ENCODE data around the gene OR52A1. TPM values are rescaled to one million over a fixed set of nuclear protein-coding genes. Genes with fewer than 3 reads are reported as not detected.
A peak's percentile ranks its signal among the peaks of the same experiment; 100 is the strongest.

Gene OR52A1
- total and polyA plus RNA-seq, 9 of the 15 experiments (the other 6 are each of a cell fraction or from before 2014, with no cell fraction given), result under 0.01 to 0.33 (median 0.13) TPM; not detected in 3

- no peak for TF ChIP-seq KAT2B (IDR thresholded peaks at IDR 0.05; ENCODE audit: low read depth, low read length)
- TF ChIP-seq MAFK (IDR thresholded peaks at IDR 0.05; ENCODE audit: low read length), result no peak
- no peak for TF ChIP-seq YBX1 (IDR thresholded peaks at IDR 0.05)
- peak; percentile 80 to 92 (median 88) for TF ChIP-seq CTCF (IDR thresholded peaks at IDR 0.05 in 2 of 3, conservative IDR thresholded peaks at IDR 0.05 in 1 of 3; ENCODE audit: insufficient read depth in 2 of 3, low read depth in 1 of 3, low read length in 3 of 3)
- TF ChIP-seq, protein P1, sequence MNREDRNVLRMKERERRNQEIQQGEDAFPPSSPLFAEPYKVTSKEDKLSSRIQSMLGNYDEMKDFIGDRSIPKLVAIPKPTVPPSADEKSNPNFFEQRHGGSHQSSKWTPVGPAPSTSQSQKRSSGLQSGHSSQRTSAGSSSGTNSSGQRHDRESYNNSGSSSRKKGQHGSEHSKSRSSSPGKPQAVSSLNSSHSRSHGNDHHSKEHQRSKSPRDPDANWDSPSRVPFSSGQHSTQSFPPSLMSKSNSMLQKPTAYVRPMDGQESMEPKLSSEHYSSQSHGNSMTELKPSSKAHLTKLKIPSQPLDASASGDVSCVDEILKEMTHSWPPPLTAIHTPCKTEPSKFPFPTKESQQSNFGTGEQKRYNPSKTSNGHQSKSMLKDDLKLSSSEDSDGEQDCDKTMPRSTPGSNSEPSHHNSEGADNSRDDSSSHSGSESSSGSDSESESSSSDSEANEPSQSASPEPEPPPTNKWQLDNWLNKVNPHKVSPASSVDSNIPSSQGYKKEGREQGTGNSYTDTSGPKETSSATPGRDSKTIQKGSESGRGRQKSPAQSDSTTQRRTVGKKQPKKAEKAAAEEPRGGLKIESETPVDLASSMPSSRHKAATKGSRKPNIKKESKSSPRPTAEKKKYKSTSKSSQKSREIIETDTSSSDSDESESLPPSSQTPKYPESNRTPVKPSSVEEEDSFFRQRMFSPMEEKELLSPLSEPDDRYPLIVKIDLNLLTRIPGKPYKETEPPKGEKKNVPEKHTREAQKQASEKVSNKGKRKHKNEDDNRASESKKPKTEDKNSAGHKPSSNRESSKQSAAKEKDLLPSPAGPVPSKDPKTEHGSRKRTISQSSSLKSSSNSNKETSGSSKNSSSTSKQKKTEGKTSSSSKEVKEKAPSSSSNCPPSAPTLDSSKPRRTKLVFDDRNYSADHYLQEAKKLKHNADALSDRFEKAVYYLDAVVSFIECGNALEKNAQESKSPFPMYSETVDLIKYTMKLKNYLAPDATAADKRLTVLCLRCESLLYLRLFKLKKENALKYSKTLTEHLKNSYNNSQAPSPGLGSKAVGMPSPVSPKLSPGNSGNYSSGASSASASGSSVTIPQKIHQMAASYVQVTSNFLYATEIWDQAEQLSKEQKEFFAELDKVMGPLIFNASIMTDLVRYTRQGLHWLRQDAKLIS (CRISPR knock-in tag; IDR thresholded peaks at IDR 0.05), result no peak
Observed at GRCh38 chr11:5123802-5124521, 30.6 kb downstream of the OR52A1 start (continued).
